ENCODE results near the gene FAT2.

The FAT2 gene

GRCh38 chr5:151600069-151600665 is 9.0 kb upstream of the FAT2 start:
- TF ChIP-seq CTCF (conservative IDR thresholded peaks at IDR 0.05; ENCODE audit: low read length) = no peak
- peak; percentile 17 for DNase-seq (ENCODE audit: low read depth)
- no peak overlapping the region for H3K4me3 ChIP-seq (ENCODE audit: low read length)

- no peak overlapping the region for H3K4me3 ChIP-seq (ENCODE audit: low read length)
- TF ChIP-seq CTCF (conservative IDR thresholded peaks at IDR 0.05; ENCODE audit: low read length) = no peak
- DNase-seq (ENCODE audit: low read depth) = peak; percentile 17
Observed at GRCh38 chr5:151598984-151599383, 7.9 kb upstream of the FAT2 start.

- H3K4me3 ChIP-seq (ENCODE audit: low read length) = no peak overlapping the region
- no peak for DNase-seq (ENCODE audit: low read depth)
- no peak for TF ChIP-seq CTCF (conservative IDR thresholded peaks at IDR 0.05; ENCODE audit: low read length)
Observed at GRCh38 chr5:151598549-151598948, 7.4 kb upstream of the FAT2 start.

GRCh38 chr5:151597749-151598148 is 6.6 kb upstream of the FAT2 start:
- no peak overlapping the region for H3K4me3 ChIP-seq (ENCODE audit: low read length)
- no peak for DNase-seq (ENCODE audit: low read depth)
- TF ChIP-seq CTCF (conservative IDR thresholded peaks at IDR 0.05; ENCODE audit: low read length) = no peak

GRCh38 chr5:151596828-151597539 is 5.9 kb upstream of the FAT2 start:
- DNase-seq (ENCODE audit: low read depth) = peak; percentile 22
- no peak overlapping the region for H3K4me3 ChIP-seq (ENCODE audit: low read length)
- no peak for TF ChIP-seq CTCF (conservative IDR thresholded peaks at IDR 0.05; ENCODE audit: low read length)

- DNase-seq (ENCODE audit: low read depth) = no peak
- no peak for TF ChIP-seq CTCF (conservative IDR thresholded peaks at IDR 0.05; ENCODE audit: low read length)
- H3K4me3 ChIP-seq (ENCODE audit: low read length) = no peak overlapping the region
Observed at GRCh38 chr5:151595411-151595826, 4.3 kb upstream of the FAT2 start.

- no peak for TF ChIP-seq CTCF (conservative IDR thresholded peaks at IDR 0.05; ENCODE audit: low read length)
- no peak overlapping the region for H3K4me3 ChIP-seq (ENCODE audit: low read length)
- no peak for DNase-seq (ENCODE audit: low read depth)
Observed at GRCh38 chr5:151592855-151593408, 1.8 kb upstream of the FAT2 start.

Measured in AG10803 (cell line).